ENCODE results near the gene TSSK6. TPM values are rescaled to one million over a fixed set of nuclear protein-coding genes. Genes with fewer than 3 reads are reported as not detected.
A peak's percentile ranks its signal among the peaks of the same experiment; 100 is the strongest.

Gene TSSK6
- total RNA-seq, 3 donors from 2014 or later: 0.96 to 2.9 (median 2.3) TPM

- H3K4me1 ChIP-seq: no peaks in the 10 kb centered on the region
- intact Hi-C loops (cut with DNase I; ENCODE audit: low total_unique reads): loop anchor here (5.0 to 10.0 kb wide), 2 partner anchors 117 to 424 kb away; no protein-coding TSS in a partner anchor
- DNase-seq (ENCODE audit: low spot score in 2 of 2): no peak
- no peak overlapping the region for H3K27ac ChIP-seq
- no peaks in the 10 kb centered on the region for H3K27me3 ChIP-seq
- no peaks in the 10 kb centered on the region for H3K9me3 ChIP-seq
- no peak overlapping the region for H3K4me3 ChIP-seq
- H3K36me3 ChIP-seq: peaks cover 4% of the 10 kb centered on the region
- TF ChIP-seq CTCF (IDR thresholded peaks at IDR 0.05): no peak
- TF ChIP-seq POLR2A (IDR thresholded peaks at IDR 0.05): no peak
- no peak for TF ChIP-seq POLR2AphosphoS5 (IDR thresholded peaks at IDR 0.05)
Observed at GRCh38 chr19:19530423-19530804, 15.1 kb upstream of the TSSK6 start.

- no peak for DNase-seq (ENCODE audit: low spot score in 2 of 2)
- intact Hi-C loops (cut with DNase I; ENCODE audit: low total_unique reads): loop anchor here (5.0 to 10.0 kb wide), 2 partner anchors 117 to 425 kb away; no protein-coding TSS in a partner anchor
- TF ChIP-seq POLR2A (IDR thresholded peaks at IDR 0.05): no peak
- no peak for TF ChIP-seq CTCF (IDR thresholded peaks at IDR 0.05)
- no peak for TF ChIP-seq POLR2AphosphoS5 (IDR thresholded peaks at IDR 0.05)
- Histone ChIP-seq H3K36me3 (peaks cover 4% of the 10 kb centered on the region), H3K4me1 (no peaks in the 10 kb centered on the region), H3K27ac (no peak overlapping the region), H3K4me3 (no peak overlapping the region), H3K27me3 (no peaks in the 10 kb centered on the region), H3K9me3 (no peaks in the 10 kb centered on the region)
Observed at GRCh38 chr19:19529783-19530422, 14.6 kb upstream of the TSSK6 start.

- Histone ChIP-seq H3K27ac (no peak within 1 kb of the TSS), H3K4me3 (peak within 1 kb of the TSS in 1 of 3 donors; percentile 5), H3K27me3 (no peaks in the 10 kb centered on the region), H3K36me3 (peaks cover 4% of the 10 kb centered on the region), H3K4me1 (no peaks in the 10 kb centered on the region), H3K9me3 (no peaks in the 10 kb centered on the region)
- TF ChIP-seq POLR2AphosphoS5 (IDR thresholded peaks at IDR 0.05): no peak
- TF ChIP-seq POLR2A (IDR thresholded peaks at IDR 0.05): no peak
- TF ChIP-seq CTCF (IDR thresholded peaks at IDR 0.05): no peak
- no peak for DNase-seq (ENCODE audit: low spot score in 2 of 2)
- intact Hi-C loops (cut with DNase I; ENCODE audit: low total_unique reads): no loop called here
Observed at GRCh38 chr19:19528721-19529490, 13.6 kb upstream of the TSSK6 start, which contains the start of gene YJEFN3. TSS of gene YJEFN3 (plus strand) at chr19:19528911. CDS start at chr19:19528933, 22 bp downstream.

GRCh38 chr19:19527674-19528625 lies 12.6 kb upstream of the TSSK6 start:
- intact Hi-C loops (cut with DNase I; ENCODE audit: low total_unique reads): no loop called here
- Histone ChIP-seq H3K9me3 (no peaks in the 10 kb centered on the region), H3K27ac (no peak overlapping the region), H3K4me1 (no peaks in the 10 kb centered on the region), H3K27me3 (no peaks in the 10 kb centered on the region), H3K36me3 (peaks cover 4% of the 10 kb centered on the region), H3K4me3 (no peak overlapping the region)
- TF ChIP-seq CTCF (IDR thresholded peaks at IDR 0.05) (no peak), POLR2AphosphoS5 (IDR thresholded peaks at IDR 0.05) (no peak)
- no peak for DNase-seq (ENCODE audit: low spot score in 2 of 2)
